Peyer's patch (tissue), 4 donors: Measurements from ENCODE around the gene TNFRSF21.

Experiments
- CTCF ChIP-seq, 6 experiments: fragments of 450-650 bp in 4 of 6; fragments of 200-600 bp in 2 of 6; sonication (generic) in 1 of 6; IDR thresholded peaks; one replicate each; pipeline ENCODE4 v1.5.1; 2017 to 2019; ENCODE audit warnings: antibody characterized with exemption in 6 of 6, mild to moderate bottlenecking in 3 of 6, moderate library complexity in 1 of 6
- POLR2A ChIP-seq, 2 donors: fragments of 450-650 bp; IDR thresholded peaks; one replicate each; pipeline ENCODE4 v1.5.1; 2017; ENCODE audit warnings: antibody characterized with exemption in 2 of 2, mild to moderate bottlenecking in 2 of 2, moderate library complexity in 2 of 2

- peak in 1 of 6 experiments; percentile 5 for TF ChIP-seq CTCF (IDR thresholded peaks at IDR 0.05)
- no peak for TF ChIP-seq POLR2A (IDR thresholded peaks at IDR 0.05)
Observed at GRCh38 chr6:47308552-47309290, 984 bp downstream of the TNFRSF21 start.
